SK-N-MC (cell line): Measurements from ENCODE around the gene RBBP5.

Experiments
- EZH2 ChIP-seq: fragments of 200-600 bp; sonication (generic); IDR thresholded peaks from one replicate; pipeline ENCODE4 v1.6.1; 2017; ENCODE audit warnings: antibody characterized with exemption
- FOXP2 ChIP-seq: optimal IDR thresholded peaks from 2 replicates; pipeline ENCODE3; 2011; ENCODE audit warnings: mild to moderate bottlenecking, moderate library complexity; ENCODE audit not compliant: insufficient read depth; ENCODE audit errors: extremely low read length, control extremely low read depth
- POLR2AphosphoS5 ChIP-seq: IDR thresholded peaks from 2 replicates; pipeline ENCODE4 v1.6.1; 2012; ENCODE audit warnings: mild to moderate bottlenecking, low read depth, low read length, borderline replicate concordance

- no peak for TF ChIP-seq POLR2AphosphoS5
- TF ChIP-seq EZH2 = no peak
- no peak for TF ChIP-seq FOXP2
Observed at GRCh38 chr1:205084360-205084759, 37.4 kb downstream of the RBBP5 start, which contains the start of gene TMEM81.
